Activated T-helper 17 cell treated with anti-CD3 and anti-CD28 coated beads, Interleukin-2, amount 50 U/mL, for 72 hours (primary cell): Measurements from ENCODE around the gene GNAT1. TPM values are rescaled to one million over a fixed set of nuclear protein-coding genes. Genes with fewer than 3 reads are reported as not detected.

Experiments used
- ATAC-seq: fragments of 150-1000 bp; cut with Tn5 transposase; replicated peaks from 2 replicates; pipeline ENCODE4 v1.10.0; 2021; ENCODE audit warnings: mild to moderate bottlenecking, moderate library complexity
- H3K27ac Mint-ChIP-seq: one replicate; pipeline ENCODE4 v1.8.0; 2022; ENCODE audit warnings: mixed read lengths
- H3K27me3 Mint-ChIP-seq: one replicate; pipeline ENCODE4 v1.8.0; 2022; ENCODE audit warnings: mixed read lengths
- H3K36me3 Mint-ChIP-seq: one replicate; pipeline ENCODE4 v1.8.0; 2022; ENCODE audit warnings: low read depth, mild to moderate bottlenecking, mixed read lengths
- H3K4me1 Mint-ChIP-seq: one replicate; pipeline ENCODE4 v1.8.0; 2022; ENCODE audit warnings: mixed read lengths
- H3K4me3 Mint-ChIP-seq: one replicate; pipeline ENCODE4 v1.8.0; 2022; ENCODE audit warnings: mild to moderate bottlenecking, mixed read lengths
- H3K9me3 Mint-ChIP-seq: one replicate; pipeline ENCODE4 v1.8.0; 2022; ENCODE audit warnings: mixed read lengths
- total RNA-seq, 2 donors: library from RNA; stranded (reverse); gene quantifications; one replicate each; pipeline ENCODE4 v1.2.3, GENCODE V29; 2022

Gene GNAT1
- total RNA-seq, 2 donors from 2014 or later = not detected

DNA sequence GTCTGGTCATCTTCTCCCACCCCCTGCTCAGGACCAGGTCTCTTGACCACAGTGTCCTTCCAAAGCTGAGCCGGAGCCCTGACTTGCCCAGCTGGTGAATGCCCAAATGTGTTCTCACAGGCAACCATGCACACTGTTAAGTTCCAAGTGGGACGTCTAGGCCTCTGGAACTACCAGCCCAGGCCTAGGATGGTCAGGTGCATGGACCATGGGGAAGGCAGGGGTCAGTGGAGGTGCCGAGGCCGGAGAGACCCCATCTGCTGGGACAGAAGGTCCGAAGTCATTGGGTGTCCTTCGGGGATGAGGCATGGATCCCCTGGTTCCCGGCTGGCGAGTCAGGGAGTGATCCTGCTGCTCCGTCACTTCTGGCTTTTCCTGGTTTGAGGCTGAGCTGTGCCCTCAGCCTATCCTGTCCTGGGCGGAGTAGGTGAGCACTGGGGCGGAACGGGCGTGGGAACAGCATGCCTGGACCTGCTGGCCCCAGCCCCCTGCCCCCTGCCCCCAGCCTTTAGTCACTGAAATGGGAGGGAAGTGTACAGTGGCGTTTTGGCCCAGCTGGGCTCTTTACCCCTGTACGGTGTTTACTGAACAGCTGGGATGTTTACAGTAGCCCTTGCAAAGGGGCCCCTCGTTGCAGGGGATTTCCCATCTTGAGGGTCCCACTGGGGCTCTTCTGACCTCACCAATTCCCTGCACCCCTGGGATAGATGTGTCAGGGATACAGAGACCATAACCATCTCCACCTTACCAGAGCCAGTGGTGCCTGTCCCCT is 24.2 kb upstream of the GNAT1 start:
- no peaks in the 10 kb centered on the region for H3K9me3 Mint-ChIP-seq
- no peak for ATAC-seq
- H3K4me3 Mint-ChIP-seq = no peak overlapping the region
- H3K27me3 Mint-ChIP-seq = no peaks in the 10 kb centered on the region
- no peaks in the 10 kb centered on the region for H3K36me3 Mint-ChIP-seq
- H3K27ac Mint-ChIP-seq = no peak overlapping the region
- no peaks in the 10 kb centered on the region for H3K4me1 Mint-ChIP-seq

DNA sequence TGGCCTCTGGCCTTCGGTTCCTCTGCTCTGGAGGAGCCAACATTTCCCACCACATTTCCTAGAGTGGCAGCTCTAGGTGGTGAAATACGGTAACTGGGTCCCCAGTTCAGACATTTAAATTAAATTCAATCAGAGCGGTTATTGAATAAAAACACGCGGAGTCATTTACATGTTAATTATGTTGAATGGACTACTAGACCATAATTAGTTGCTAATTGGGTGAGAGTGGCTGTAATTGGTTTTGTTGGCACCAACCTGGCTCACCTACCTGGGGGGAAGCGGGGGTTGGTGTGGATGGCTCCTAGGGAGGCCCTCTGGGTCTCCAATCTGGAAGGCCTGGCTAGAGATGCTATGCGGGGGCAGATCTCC is 23.6 kb upstream of the GNAT1 start:
- ATAC-seq = no peak
- Mint-ChIP-seq H3K4me3 (no peak overlapping the region), H3K4me1 (no peaks in the 10 kb centered on the region), H3K27me3 (no peaks in the 10 kb centered on the region), H3K27ac (no peak overlapping the region), H3K9me3 (no peaks in the 10 kb centered on the region), H3K36me3 (no peaks in the 10 kb centered on the region)

- Mint-ChIP-seq H3K4me3 (no peak overlapping the region), H3K4me1 (no peaks in the 10 kb centered on the region), H3K27ac (no peak overlapping the region), H3K36me3 (no peaks in the 10 kb centered on the region), H3K27me3 (no peaks in the 10 kb centered on the region), H3K9me3 (no peaks in the 10 kb centered on the region)
- ATAC-seq = no peak
Observed at GRCh38 chr3:50168388-50168787, 23.0 kb upstream of the GNAT1 start.

GRCh38 chr3:50168791-50169190 is 22.6 kb upstream of the GNAT1 start:
- no peak for ATAC-seq
- Mint-ChIP-seq H3K27me3 (no peaks in the 10 kb centered on the region), H3K9me3 (no peaks in the 10 kb centered on the region), H3K27ac (no peak overlapping the region), H3K36me3 (no peaks in the 10 kb centered on the region), H3K4me1 (peaks cover 2% of the 10 kb centered on the region), H3K4me3 (no peak overlapping the region)

DNA sequence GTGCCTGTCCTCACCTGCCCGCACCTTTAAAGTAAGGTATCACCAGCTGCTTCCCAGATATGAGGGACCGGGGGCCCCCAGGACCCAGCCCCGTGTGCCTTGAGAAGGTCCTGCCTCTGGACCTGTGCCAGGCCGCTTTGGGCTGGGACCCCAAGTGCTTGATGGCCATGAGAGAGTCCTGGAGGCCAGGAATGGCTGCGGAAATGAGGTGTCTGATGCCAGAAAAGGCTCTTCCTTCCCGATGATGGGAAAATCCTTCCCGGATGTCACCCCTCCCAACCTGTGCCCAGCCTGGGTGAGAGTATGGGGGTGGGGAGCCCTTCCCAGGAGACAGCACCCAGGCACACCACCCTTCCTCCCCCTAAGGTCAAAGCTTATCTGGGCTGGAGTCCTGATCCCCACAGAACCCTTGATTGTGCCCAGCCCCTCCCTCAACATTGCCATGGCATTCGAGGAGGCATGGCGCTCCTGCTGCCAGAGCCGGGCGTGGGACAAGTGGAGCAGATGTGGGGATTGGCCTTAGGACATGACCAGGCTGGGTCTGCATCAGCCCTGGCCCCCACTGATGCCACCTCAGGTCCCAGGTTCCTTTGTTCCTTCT is 22.1 kb upstream of the GNAT1 start:
- H3K4me3 Mint-ChIP-seq = no peak overlapping the region
- no peaks in the 10 kb centered on the region for H3K9me3 Mint-ChIP-seq
- peaks cover 4% of the 10 kb centered on the region for H3K4me1 Mint-ChIP-seq
- H3K27me3 Mint-ChIP-seq = no peaks in the 10 kb centered on the region
- H3K27ac Mint-ChIP-seq = no peak overlapping the region
- no peaks in the 10 kb centered on the region for H3K36me3 Mint-ChIP-seq
- ATAC-seq = no peak

- Mint-ChIP-seq H3K36me3 (no peaks in the 10 kb centered on the region), H3K27ac (no peak overlapping the region), H3K4me3 (no peak overlapping the region), H3K9me3 (no peaks in the 10 kb centered on the region), H3K27me3 (no peaks in the 10 kb centered on the region), H3K4me1 (peaks cover 4% of the 10 kb centered on the region)
- no peak for ATAC-seq
Observed at GRCh38 chr3:50169858-50170257, 21.6 kb upstream of the GNAT1 start.

DNA sequence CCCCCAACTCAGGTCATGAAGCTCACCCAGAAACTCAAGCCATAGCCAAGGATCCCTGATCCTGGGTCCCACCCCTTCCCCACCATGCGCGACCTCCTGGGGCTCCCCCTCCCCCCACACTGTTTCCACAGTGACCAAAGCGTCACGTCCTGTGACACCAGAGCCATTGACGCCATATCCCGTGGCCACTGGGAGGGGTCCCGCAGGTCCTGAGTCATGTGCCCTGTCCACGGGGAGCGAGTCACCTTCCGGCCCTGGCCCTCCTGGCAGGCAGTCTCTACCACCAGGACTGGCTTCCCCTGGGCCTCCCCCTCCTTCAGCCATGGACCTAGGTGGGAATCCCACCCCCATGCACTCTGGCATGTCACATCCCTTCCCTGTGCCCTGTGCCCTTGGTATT is 20.7 kb upstream of the GNAT1 start:
- H3K9me3 Mint-ChIP-seq = no peaks in the 10 kb centered on the region
- peaks cover 4% of the 10 kb centered on the region for H3K4me1 Mint-ChIP-seq
- H3K27ac Mint-ChIP-seq = no peak overlapping the region
- ATAC-seq = peak; percentile 45
- H3K36me3 Mint-ChIP-seq = no peaks in the 10 kb centered on the region
- H3K4me3 Mint-ChIP-seq = no peak overlapping the region
- H3K27me3 Mint-ChIP-seq = no peaks in the 10 kb centered on the region

DNA sequence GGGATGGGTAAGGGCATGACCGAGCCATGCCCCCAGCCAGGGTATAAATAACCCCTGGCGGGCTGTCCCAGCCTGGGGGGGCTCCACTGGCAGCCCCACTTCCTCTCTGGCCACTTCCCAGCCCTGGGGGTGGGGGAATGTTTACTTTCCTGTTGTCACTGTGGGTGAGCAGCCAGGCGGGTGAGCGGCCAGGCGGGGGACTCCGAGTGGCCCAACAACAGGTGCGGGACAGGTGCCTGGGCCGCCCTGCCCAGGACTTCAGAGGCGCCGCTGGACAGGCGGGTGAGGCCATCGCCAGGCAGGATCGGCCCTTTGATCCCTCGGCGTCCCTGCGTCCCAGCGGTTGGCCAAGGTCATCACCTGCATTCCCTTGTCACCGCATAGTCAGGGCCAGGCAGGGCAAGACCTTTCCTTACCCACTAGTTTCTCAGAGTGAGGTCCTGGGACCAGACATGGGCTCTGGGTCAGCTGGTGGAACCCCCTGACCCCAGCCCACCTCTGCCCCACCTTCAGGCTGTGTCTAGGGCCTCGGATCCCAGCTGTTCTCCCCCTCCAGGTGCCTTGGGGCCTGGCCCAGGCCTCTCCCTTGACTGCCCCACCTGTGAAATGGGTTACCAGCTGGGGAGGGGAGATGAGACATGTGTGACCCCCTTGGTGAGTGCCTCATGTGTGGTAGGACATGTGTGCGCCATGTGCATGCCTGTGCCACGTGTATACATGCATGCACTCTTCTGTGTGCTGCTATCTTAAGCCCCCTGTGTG is 19.7 kb upstream of the GNAT1 start:
- Mint-ChIP-seq H3K4me1 (peaks cover 4% of the 10 kb centered on the region), H3K36me3 (no peaks in the 10 kb centered on the region), H3K27me3 (no peaks in the 10 kb centered on the region), H3K9me3 (no peaks in the 10 kb centered on the region), H3K4me3 (no peak overlapping the region), H3K27ac (no peak overlapping the region)
- ATAC-seq = no peak

DNA sequence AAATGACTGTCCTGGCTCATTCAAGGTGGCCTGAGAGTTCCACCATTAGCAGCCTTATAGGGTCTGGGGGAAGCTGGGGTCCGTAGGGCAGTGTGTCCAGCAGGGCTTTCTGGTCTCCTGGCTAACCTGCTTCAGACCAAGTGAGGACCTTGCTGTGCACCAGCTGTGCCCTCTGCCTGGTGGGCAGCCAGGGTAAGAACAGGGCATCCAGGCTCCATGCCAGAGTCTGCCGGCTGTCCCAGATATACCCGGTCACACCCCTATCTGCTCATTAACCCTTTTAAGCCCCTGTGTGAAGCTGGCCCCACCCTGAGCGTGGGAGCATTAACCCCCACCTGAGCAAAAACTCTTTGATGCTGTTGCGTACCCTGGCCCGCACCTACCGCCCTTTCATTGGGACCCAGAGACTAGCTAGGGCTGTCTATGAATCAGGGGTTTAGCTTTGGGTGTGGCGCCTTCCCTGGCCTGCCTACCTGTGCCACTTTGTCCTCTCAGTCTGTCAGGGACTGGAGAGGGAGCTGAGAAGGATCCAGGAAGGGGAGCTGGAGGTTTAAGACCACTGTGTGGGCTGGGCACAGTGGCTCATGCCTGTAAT is 18.7 kb upstream of the GNAT1 start:
- peaks cover 4% of the 10 kb centered on the region for H3K4me1 Mint-ChIP-seq
- no peaks in the 10 kb centered on the region for H3K9me3 Mint-ChIP-seq
- H3K4me3 Mint-ChIP-seq = no peak overlapping the region
- no peak for ATAC-seq
- H3K27ac Mint-ChIP-seq = no peak overlapping the region
- no peaks in the 10 kb centered on the region for H3K27me3 Mint-ChIP-seq
- H3K36me3 Mint-ChIP-seq = no peaks in the 10 kb centered on the region

DNA sequence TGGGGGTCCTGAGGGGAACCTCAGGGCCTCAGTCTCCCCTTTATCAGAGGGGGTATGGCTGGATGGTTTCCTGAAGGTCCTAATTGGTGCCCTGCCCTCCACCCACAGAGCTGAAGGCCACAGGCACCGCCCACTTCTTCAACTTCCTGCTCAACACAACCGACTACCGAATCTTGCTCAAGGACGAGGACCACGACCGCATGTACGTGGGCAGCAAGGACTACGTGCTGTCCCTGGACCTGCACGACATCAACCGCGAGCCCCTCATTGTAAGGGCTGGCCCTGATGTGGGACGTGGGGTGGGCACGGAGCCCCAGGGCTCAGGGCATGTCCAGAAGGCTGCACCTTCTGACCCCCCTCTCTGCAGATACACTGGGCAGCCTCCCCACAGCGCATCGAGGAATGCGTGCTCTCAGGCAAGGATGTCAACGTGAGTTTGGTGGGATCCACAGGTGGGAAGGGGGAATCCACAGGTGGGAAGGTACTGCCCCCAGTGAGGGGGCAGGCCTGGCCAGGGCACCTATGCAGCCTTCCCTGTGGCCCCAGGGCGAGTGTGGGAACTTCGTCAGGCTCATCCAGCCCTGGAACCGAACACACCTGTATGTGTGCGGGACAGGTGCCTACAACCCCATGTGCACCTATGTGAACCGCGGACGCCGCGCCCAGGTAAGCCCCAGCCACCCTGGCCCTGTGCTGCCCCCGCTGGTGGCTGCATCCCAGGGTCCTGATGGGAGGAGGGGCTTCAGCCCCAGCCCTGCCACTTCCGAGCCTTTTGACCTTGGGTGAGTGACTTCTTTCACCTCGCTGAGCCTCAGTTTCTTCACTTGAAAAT is 17.5 kb upstream of the GNAT1 start:
- peak; percentile 25 for ATAC-seq
- Mint-ChIP-seq H3K27ac (no peak overlapping the region), H3K36me3 (no peaks in the 10 kb centered on the region), H3K4me3 (peak overlapping the region; percentile 41), H3K27me3 (no peaks in the 10 kb centered on the region), H3K9me3 (no peaks in the 10 kb centered on the region), H3K4me1 (peaks cover 4% of the 10 kb centered on the region)

- Mint-ChIP-seq H3K27me3 (no peaks in the 10 kb centered on the region), H3K36me3 (no peaks in the 10 kb centered on the region), H3K4me3 (no peak overlapping the region), H3K4me1 (peaks cover 4% of the 10 kb centered on the region), H3K27ac (no peak overlapping the region), H3K9me3 (no peaks in the 10 kb centered on the region)
- ATAC-seq = no peak
Observed at GRCh38 chr3:50174517-50174895, 16.9 kb upstream of the GNAT1 start.

- Mint-ChIP-seq H3K9me3 (no peaks in the 10 kb centered on the region), H3K4me3 (no peak overlapping the region), H3K27me3 (no peaks in the 10 kb centered on the region), H3K4me1 (peaks cover 4% of the 10 kb centered on the region), H3K36me3 (no peaks in the 10 kb centered on the region), H3K27ac (no peak overlapping the region)
- ATAC-seq = no peak
Observed at GRCh38 chr3:50174947-50175524, 16.4 kb upstream of the GNAT1 start.

GRCh38 chr3:50177346-50177745 is 14.1 kb upstream of the GNAT1 start:
- Mint-ChIP-seq H3K9me3 (no peaks in the 10 kb centered on the region), H3K27me3 (no peaks in the 10 kb centered on the region), H3K4me3 (no peak overlapping the region), H3K4me1 (peaks cover 4% of the 10 kb centered on the region), H3K36me3 (no peaks in the 10 kb centered on the region), H3K27ac (no peak overlapping the region)
- no peak for ATAC-seq

GRCh38 chr3:50179710-50180109 is 11.7 kb upstream of the GNAT1 start:
- no peaks in the 10 kb centered on the region for H3K9me3 Mint-ChIP-seq
- no peaks in the 10 kb centered on the region for H3K36me3 Mint-ChIP-seq
- no peaks in the 10 kb centered on the region for H3K4me1 Mint-ChIP-seq
- H3K27me3 Mint-ChIP-seq = no peaks in the 10 kb centered on the region
- no peak for ATAC-seq
- H3K27ac Mint-ChIP-seq = no peak overlapping the region
- H3K4me3 Mint-ChIP-seq = no peak overlapping the region
